Measurements from ENCODE around the gene SUSD2. TPM values are rescaled to one million over a fixed set of nuclear protein-coding genes. Genes with fewer than 3 reads are reported as not detected.

Gene SUSD2
- total and polyA plus RNA-seq, 2 of the 4 experiments (the other 2 are of a cell fraction): 0.18 to 1.6 TPM

- POLR2A ChIA-PET (ENCODE audit: unreplicated experiment): no interaction called here
Measured at GRCh38 chr22:24134090-24134846, 47.0 kb upstream of the SUSD2 start.

More at GRCh38 chr22:24134090-24134846, 47.0 kb upstream of the SUSD2 start:
- Histone ChIP-seq H4K20me1 (ENCODE audit: insufficient read depth, low read length) (peaks cover 7% of the 10 kb centered on the region; the same call in 1 of the 2 replicates), H2BK15ac (ENCODE audit: low read depth, low read length) (no peak overlapping the region), H3K36me3 (ENCODE audit: control insufficient read depth, insufficient read depth, low read length) (peaks cover 11% of the 10 kb centered on the region), H2AFZ (replicated peaks; ENCODE audit: low read length, poor library complexity) (no peak overlapping the region), H3K9me1 (ENCODE audit: insufficient read depth, low read length) (peaks cover 20% of the 10 kb centered on the region), H3K23ac (ENCODE audit: low read depth, low read length) (no peak overlapping the region), H3K4me2 (ENCODE audit: low read depth, low read length) (no peak overlapping the region), H3K56ac (ENCODE audit: extremely low read depth, insufficient read depth, low read length) (no peak overlapping the region), H3K9ac (ENCODE audit: low read depth, low read length) (no peak overlapping the region), H2BK120ac (ENCODE audit: low read depth, low read length) (no peak overlapping the region), H3K4ac (ENCODE audit: low read depth, low read length) (no peak overlapping the region), H4K91ac (ENCODE audit: insufficient read depth, low read depth, low read length) (no peak overlapping the region), H3K9me3 (ENCODE audit: control insufficient read depth, insufficient read depth, low read length) (no peaks in the 10 kb centered on the region), H3K18ac (ENCODE audit: low read depth, low read length) (no peak overlapping the region), H3K4me1 (ENCODE audit: control insufficient read depth, insufficient read depth, low read length) (peaks cover 7% of the 10 kb centered on the region), H3K79me1 (ENCODE audit: low read depth in 1 of 2, low read length in 2 of 2) (peaks cover 9 to 10% of the 10 kb centered on the region in 2 experiments; a peak in 3 of 4 replicates), H2AK5ac (ENCODE audit: low read depth, low read length) (no peak overlapping the region), H2BK20ac (ENCODE audit: low read depth, low read length) (no peak overlapping the region), H4K8ac (ENCODE audit: low read depth in 2 of 2, low read length in 2 of 2) (no peak overlapping the region), H3K14ac (replicated peaks; ENCODE audit: low read depth, low read length) (no peak overlapping the region), H2AK9ac (replicated peaks; ENCODE audit: low read depth, low read length, poor library complexity) (no peak overlapping the region), H3K4me3 (ENCODE audit: insufficient read depth, low read depth, low read length) (no peak overlapping the region), H3K27me3 (ENCODE audit: control insufficient read depth, insufficient read depth, low read length) (no peaks in the 10 kb centered on the region), H3K27ac (ENCODE audit: insufficient read depth, low read length) (no peak overlapping the region), H4K5ac (ENCODE audit: low read depth, low read length) (no peak overlapping the region), H2BK5ac (ENCODE audit: low read depth, low read length, poor library complexity, severe bottlenecking) (no peak overlapping the region)
- no TSS peak for BruUV-seq (replicated peaks)
- dilution Hi-C loops (cut with HindIII; ENCODE audit: low sequenced_read_pairs, unreplicated experiment) (no loop called here), intact Hi-C loops (cut with micrococcal nuclease) (no loop called here), in situ Hi-C loops (cut with MboI; ENCODE audit: low sequenced_read_pairs) (no loop called here)
- 62% methylated on average over 8 of the region's 22 CpGs; no CpG with 5 or more reads in 1 of the 2 experiments for WGBS, 2 experiments (ENCODE audit: extremely low coverage in 2 of 2, insufficient read length in 1 of 2)
- DNase-seq: no peak
- no peak for TF ChIP-seq MAZ (IDR thresholded peaks at IDR 0.05; ENCODE audit: borderline replicate concordance, low read depth, low read length)
- TF ChIP-seq NFE2L2 (IDR thresholded peaks at IDR 0.05; ENCODE audit: low read depth, low read length): no peak
- TF ChIP-seq MAFK (IDR thresholded peaks at IDR 0.05; ENCODE audit: low read depth, low read length): no peak
- no peak for TF ChIP-seq SMC3 (IDR thresholded peaks at IDR 0.05; ENCODE audit: low read depth, low read length)
- TF ChIP-seq, protein P1, sequence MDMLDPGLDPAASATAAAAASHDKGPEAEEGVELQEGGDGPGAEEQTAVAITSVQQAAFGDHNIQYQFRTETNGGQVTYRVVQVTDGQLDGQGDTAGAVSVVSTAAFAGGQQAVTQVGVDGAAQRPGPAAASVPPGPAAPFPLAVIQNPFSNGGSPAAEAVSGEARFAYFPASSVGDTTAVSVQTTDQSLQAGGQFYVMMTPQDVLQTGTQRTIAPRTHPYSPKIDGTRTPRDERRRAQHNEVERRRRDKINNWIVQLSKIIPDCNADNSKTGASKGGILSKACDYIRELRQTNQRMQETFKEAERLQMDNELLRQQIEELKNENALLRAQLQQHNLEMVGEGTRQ (IDR thresholded peaks at IDR 0.05; ENCODE audit: low read depth, low read length): no peak
- no peak for TF ChIP-seq RCOR1 (IDR thresholded peaks at IDR 0.05; ENCODE audit: insufficient replicate concordance, low read length)
- TF ChIP-seq BHLHE40 (IDR thresholded peaks at IDR 0.05; ENCODE audit: low read depth, low read length): no peak
- no peak for TF ChIP-seq CHD1 (IDR thresholded peaks at IDR 0.05; ENCODE audit: low read depth, low read length)
- TF ChIP-seq ELK1 (IDR thresholded peaks at IDR 0.05; ENCODE audit: borderline replicate concordance, low read depth, low read length): no peak
- no peak for ATAC-seq (ENCODE audit: low read depth)
- CTCF ChIA-PET: interaction anchor here (2.0 kb wide), 1 partner anchor 23 kb away, joined by 7 read pairs; no protein-coding TSS in a partner anchor

All from IMR-90 (cell line).